Dermis blood vessel endothelial cell (primary cell): ENCODE results near the gene MAP4K1. TPM values are rescaled to one million over a fixed set of nuclear protein-coding genes. Genes with fewer than 3 reads are reported as not detected.

Experiments used
- DNase-seq: peaks from one replicate; pipeline ENCODE4 v3.0.0; 2010
- total RNA-seq: library from RNA; depleted of rRNA; stranded (reverse); fragments of >200 nt; gene quantifications from 2 replicates; pipeline ENCODE4 v1.2.3, GENCODE V29; 2014

MAP4K1 gene
- total RNA-seq, 1 donor from 2014 or later = not detected

DNA sequence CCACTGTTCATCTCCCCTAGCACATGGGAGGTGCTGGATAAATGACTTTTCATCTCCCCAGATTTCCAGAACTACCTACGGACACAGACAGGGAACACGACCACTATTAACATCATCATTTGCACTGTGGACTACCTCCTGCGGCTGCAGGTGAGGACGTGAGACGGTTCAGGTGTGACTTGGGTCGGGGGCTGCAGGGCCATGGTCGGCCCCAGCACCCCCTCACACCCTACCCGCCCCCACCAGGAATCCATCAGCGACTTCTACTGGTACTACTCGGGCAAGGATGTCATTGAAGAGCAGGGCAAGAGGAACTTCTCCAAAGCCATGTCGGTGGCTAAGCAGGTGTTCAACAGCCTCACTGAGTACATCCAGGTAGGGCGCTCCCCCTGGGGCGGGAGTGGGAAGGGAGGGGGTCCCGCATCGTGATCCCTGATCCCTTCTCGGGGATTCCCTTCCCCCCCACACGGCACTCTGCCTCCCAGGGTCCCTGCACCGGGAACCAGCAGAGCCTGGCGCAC lies 74.4 kb downstream of the MAP4K1 start:
- DNase-seq = no peak

GRCh38 chr19:38542040-38542439 lies 75.7 kb downstream of the MAP4K1 start:
- DNase-seq = no peak

DNA sequence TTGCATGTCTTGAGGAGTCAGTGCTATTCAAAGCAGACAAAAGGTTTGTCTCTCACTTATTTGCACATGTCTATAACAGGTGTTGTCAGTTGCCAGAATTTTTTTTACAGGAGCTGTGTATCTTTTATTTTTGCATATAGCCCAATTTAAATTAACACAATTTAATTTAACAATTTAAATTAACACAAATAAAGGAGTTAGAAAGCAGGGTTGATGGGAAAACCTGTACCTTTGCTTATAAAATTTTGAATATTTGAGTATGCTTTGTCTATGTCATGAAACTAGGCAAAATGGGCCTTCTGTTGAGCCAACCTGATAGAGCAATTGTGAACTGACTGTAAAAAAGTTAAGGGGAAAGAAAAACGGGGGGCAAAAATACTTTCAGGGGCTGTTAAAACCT lies 78.0 kb downstream of the MAP4K1 start:
- no peak for DNase-seq

DNA sequence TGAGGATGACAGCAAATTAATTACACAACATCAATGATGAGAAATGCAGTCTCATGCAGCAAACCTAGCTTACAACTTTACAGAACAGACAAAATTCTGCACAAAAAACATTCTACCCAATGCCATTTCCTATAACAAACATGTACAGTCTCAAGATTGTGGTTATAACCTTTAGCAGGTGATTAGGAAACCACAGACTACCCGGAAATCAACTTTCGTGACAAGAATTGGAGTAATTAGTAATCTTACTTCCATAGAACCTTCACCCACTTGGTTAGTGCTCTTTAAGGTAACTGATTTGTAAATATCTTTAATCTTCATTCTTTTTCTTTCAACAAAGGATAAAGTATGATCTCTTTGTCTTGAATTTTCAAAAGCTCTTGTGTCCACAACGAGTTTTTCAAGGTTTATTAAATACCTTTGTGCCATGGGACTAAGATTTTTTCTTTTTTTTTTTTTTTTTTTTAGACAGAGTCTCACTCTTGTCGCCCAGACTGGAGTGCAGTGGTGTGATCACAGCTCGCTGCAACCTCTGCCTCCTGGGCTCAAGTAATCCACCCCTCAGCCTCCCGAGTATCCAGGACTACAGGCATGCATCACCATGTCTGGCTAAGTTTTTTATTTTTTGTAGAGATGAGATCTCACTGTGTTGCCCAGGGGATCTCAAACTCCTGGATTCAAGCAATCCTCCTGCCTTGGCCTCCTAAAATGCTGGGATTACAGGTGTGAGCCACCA lies 78.8 kb downstream of the MAP4K1 start:
- DNase-seq = no peak

DNA sequence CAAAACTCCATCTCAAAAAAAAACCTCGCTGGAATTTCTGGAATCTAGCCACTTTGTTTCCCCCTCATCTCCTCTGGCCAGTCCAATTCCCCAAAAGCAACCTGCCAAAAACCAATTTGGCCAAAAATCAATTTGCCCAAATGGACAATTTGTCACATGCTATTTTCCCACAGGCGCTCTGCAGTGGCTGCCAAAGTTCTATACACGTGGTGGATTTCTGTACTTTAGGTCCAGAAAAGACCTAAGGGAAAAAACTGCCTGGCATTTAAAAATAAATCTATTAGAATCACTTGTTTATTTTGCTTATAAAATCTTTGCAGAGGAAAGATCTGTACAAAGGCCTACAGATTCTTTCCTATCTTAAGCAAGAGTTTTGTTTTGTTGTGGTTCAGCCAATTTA lies 79.4 kb downstream of the MAP4K1 start:
- DNase-seq = no peak

Other genes starting within 250 kb of the MAP4K1 start
- 251 and 344 TPM in 2 replicates for gene PSMD8, start 243.4 kb downstream of the MAP4K1 start, total RNA-seq
- gene GGN, start 229.9 kb downstream of the MAP4K1 start, total RNA-seq = 0.23 and 0.34 TPM in 2 replicates
- 0.51 and 1.0 TPM in 2 replicates for gene SPRED3, start 229.3 kb downstream of the MAP4K1 start, total RNA-seq
- 7.3 and 12.3 TPM in 2 replicates for gene FAM98C, start 214.9 kb downstream of the MAP4K1 start, total RNA-seq
- not detected in 2 replicates for gene RASGRP4, start 191.7 kb downstream of the MAP4K1 start, total RNA-seq
- gene RYR1, start 184.3 kb downstream of the MAP4K1 start, total RNA-seq = under 0.01 and 0.14 TPM in 2 replicates
- 350 and 735 TPM in 2 replicates for gene EIF3K, start 1.2 kb upstream of the MAP4K1 start, total RNA-seq
- 315 and 728 TPM in 2 replicates for gene ACTN4, start 29.7 kb upstream of the MAP4K1 start, total RNA-seq
- 0.05 TPM in 1 of 2 replicates, not detected in the other for gene CAPN12, start 126.5 kb upstream of the MAP4K1 start, total RNA-seq
- gene LGALS7, start 155.6 kb upstream of the MAP4K1 start, total RNA-seq = not detected in 2 replicates
- gene LGALS7B, start 171.2 kb upstream of the MAP4K1 start, total RNA-seq = 1.4 TPM in 1 of 2 replicates, not detected in the other
- gene LGALS4, start 195.0 kb upstream of the MAP4K1 start, total RNA-seq = not detected in 2 replicates
- gene ECH1, start 213.8 kb upstream of the MAP4K1 start, total RNA-seq = 27.6 and 32.0 TPM in 2 replicates
- 293 and 327 TPM in 2 replicates for gene HNRNPL, start 232.0 kb upstream of the MAP4K1 start, total RNA-seq